Sigmoid colon (tissue), 7 donors: ENCODE results near the gene A2M. TPM values are rescaled to one million over a fixed set of nuclear protein-coding genes. Genes with fewer than 3 reads are reported as not detected.

ENCODE experiments used
- DNase-seq: peaks from one replicate; pipeline ENCODE4 v3.0.0-alpha.2; 2019
- H3K27ac ChIP-seq, 4 donors: fragments of 200-600 bp; sonication (generic); one replicate each; pipeline ENCODE4 v1.5.1; 2016 to 2019; ENCODE audit warnings: mild to moderate bottlenecking in 1 of 4
- H3K27me3 ChIP-seq, 3 donors: fragments of 200-600 bp; sonication (generic); one replicate each; pipeline ENCODE4 v1.5.1; 2019; ENCODE audit warnings: mild to moderate bottlenecking in 1 of 3
- H3K36me3 ChIP-seq, 4 donors: fragments of 200-600 bp; sonication (generic); one replicate each; pipeline ENCODE4 v1.5.1; 2016 to 2019
- H3K4me1 ChIP-seq, 4 donors: fragments of 200-600 bp; sonication (generic); one replicate each; pipeline ENCODE4 v1.5.1; 2017 to 2019
- H3K4me3 ChIP-seq, 4 donors: fragments of 200-600 bp; sonication (generic); one replicate each; pipeline ENCODE4 v1.5.1; 2017 to 2019; ENCODE audit warnings: mild to moderate bottlenecking in 2 of 4, moderate library complexity in 1 of 4
- H3K9me3 ChIP-seq, 4 donors: fragments of 200-600 bp in 3 of 4; sonication (generic) in 3 of 4; one replicate each; pipeline versions ENCODE4 v1.5.1 to v1.6.1; 2013 to 2019
- EP300 ChIP-seq, 4 donors: sonication (generic); formaldehyde crosslinking; IDR thresholded peaks; one replicate each; pipeline ENCODE4 v1.6.1; 2017; ENCODE audit warnings: antibody characterized with exemption in 4 of 4
- POLR2A ChIP-seq, 2 donors: fragments of 450-650 bp; IDR thresholded peaks; one replicate each; pipeline ENCODE4 v1.6.1; 2016; ENCODE audit warnings: antibody characterized with exemption in 2 of 2, mild to moderate bottlenecking in 2 of 2, moderate library complexity in 2 of 2
- POLR2AphosphoS5 ChIP-seq, 4 donors: sonication (generic); formaldehyde crosslinking; IDR thresholded peaks; one replicate each; pipeline ENCODE4 v1.6.1; 2017; ENCODE audit warnings: antibody characterized with exemption in 4 of 4
- WGBS, 2 donors: extraction: QIAGEN DNeasy Blood & Tissue Kit; methylation state at CpG; one replicate each; pipeline ENCODE4 v1.1.7; 2013; 5-methylcytosine and 5-hydroxymethylcytosine counted together
- intact Hi-C: fragments of 100-400 bp; cut with DNase I; formaldehyde crosslinking; loops from one replicate; pipeline ENCODE4 v1.15.1; 2023
- polyA plus RNA-seq, 3 donors: library from polyadenylated mRNA; stranded (reverse); fragments of 200-250 nt; gene quantifications; one replicate each; pipeline ENCODE4 v1.2.3, GENCODE V29; 2013
- total RNA-seq, 4 donors: library from RNA; depleted of rRNA; stranded (reverse); fragments of >200 nt; gene quantifications; one replicate each; pipeline ENCODE4 v1.1.0, GENCODE V29; 2016
- TF ChIP-seq, protein P1 (sequence below), 4 experiments: fragments of 450-650 bp in 3 of 4; fragments of 200-600 bp in 1 of 4; IDR thresholded peaks; one replicate each; pipeline ENCODE4 v1.5.1; 2016 to 2019; ENCODE audit warnings: antibody characterized with exemption in 4 of 4, mild to moderate bottlenecking in 3 of 4, moderate library complexity in 2 of 4
- donor health status: healthy with polysubstance abuse.
- donor health status: Bipolar disorder and iron deficiency.
- donor health status: healthy.

A2M gene
- total and polyA plus RNA-seq, 7 donors: 34.2 to 296 (median 195) TPM

DNA sequence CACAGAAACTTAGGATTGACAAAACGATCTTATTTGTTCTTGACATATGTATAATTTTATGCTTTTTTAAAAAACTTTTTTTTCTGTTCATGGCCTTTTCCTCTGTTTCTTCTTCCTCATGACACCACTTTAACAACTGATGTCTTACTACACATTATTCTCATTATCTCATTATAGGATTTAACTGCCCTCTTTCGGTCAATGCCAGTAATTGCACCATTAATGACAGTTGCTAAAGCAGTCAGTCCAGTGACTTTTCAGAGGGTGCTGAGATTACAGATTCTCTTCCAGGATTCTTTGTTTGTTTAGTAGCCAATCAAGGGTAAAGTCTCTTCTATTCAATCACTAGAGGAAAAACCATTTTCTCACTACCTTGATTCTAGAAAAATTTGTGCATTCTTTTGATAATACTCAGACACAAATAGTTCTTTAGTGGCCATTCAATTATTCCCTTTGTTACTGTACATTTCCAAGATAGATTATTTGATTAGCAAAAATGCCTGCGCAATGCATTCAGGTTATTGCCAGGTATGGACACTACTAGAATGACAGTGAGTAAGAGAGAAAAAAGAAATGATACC lies 76.2 kb downstream of the A2M start:
- no peaks in the 10 kb centered on the region for H3K4me1 ChIP-seq
- H3K4me3 ChIP-seq: no peak overlapping the region
- H3K27me3 ChIP-seq: no peaks in the 10 kb centered on the region
- intact Hi-C loops: loop anchor here (2.0 to 10.0 kb wide), 3 partner anchors 89 to 492 kb away; no protein-coding TSS in a partner anchor
- TF ChIP-seq EP300 (IDR thresholded peaks at IDR 0.05) (no peak), POLR2AphosphoS5 (IDR thresholded peaks at IDR 0.05) (no peak), POLR2A (IDR thresholded peaks at IDR 0.05) (no peak)
- TF ChIP-seq, protein P1, sequence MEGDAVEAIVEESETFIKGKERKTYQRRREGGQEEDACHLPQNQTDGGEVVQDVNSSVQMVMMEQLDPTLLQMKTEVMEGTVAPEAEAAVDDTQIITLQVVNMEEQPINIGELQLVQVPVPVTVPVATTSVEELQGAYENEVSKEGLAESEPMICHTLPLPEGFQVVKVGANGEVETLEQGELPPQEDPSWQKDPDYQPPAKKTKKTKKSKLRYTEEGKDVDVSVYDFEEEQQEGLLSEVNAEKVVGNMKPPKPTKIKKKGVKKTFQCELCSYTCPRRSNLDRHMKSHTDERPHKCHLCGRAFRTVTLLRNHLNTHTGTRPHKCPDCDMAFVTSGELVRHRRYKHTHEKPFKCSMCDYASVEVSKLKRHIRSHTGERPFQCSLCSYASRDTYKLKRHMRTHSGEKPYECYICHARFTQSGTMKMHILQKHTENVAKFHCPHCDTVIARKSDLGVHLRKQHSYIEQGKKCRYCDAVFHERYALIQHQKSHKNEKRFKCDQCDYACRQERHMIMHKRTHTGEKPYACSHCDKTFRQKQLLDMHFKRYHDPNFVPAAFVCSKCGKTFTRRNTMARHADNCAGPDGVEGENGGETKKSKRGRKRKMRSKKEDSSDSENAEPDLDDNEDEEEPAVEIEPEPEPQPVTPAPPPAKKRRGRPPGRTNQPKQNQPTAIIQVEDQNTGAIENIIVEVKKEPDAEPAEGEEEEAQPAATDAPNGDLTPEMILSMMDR (IDR thresholded peaks at IDR 0.05): peak; percentile 46 to 73 (median 52)
- 11 to 13% methylated on average over 3 of the region's 3 CpGs for WGBS, 2 donors
- no peak overlapping the region for H3K27ac ChIP-seq
- H3K36me3 ChIP-seq: no peaks in the 10 kb centered on the region
- DNase-seq: no peak
- no peaks in the 10 kb centered on the region for H3K9me3 ChIP-seq

DNA sequence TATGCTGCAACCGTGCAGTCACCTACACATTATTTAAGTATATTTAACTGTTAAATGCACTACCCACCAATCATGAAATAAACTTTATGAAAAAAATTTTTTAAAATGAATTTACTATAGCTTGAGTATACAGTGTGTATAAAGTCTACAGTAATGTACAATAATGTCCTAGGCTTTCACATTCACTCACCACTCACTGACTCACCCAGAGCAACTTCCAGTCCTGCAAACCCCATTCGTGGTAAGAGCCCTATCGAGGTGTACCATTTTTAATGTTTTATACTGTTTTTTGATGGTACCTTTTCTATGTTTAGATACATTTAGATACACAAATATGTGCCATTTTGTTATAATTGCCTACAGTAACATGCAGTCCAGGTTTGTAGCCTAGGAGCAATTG lies 78.3 kb downstream of the A2M start:
- no peaks in the 10 kb centered on the region for H3K4me1 ChIP-seq
- intact Hi-C loops: loop anchor here (5.0 to 10.0 kb wide), 2 partner anchors 383 to 490 kb away; no protein-coding TSS in a partner anchor
- no peaks in the 10 kb centered on the region for H3K27me3 ChIP-seq
- H3K36me3 ChIP-seq: no peaks in the 10 kb centered on the region
- H3K4me3 ChIP-seq: no peak overlapping the region
- no peak for TF ChIP-seq POLR2AphosphoS5 (IDR thresholded peaks at IDR 0.05)
- no peak for TF ChIP-seq EP300 (IDR thresholded peaks at IDR 0.05)
- TF ChIP-seq, protein P1 (IDR thresholded peaks at IDR 0.05): no peak
- no peak for TF ChIP-seq POLR2A (IDR thresholded peaks at IDR 0.05)
- no peak overlapping the region for H3K27ac ChIP-seq
- DNase-seq: no peak
- H3K9me3 ChIP-seq: no peaks in the 10 kb centered on the region
- 62 to 80% methylated on average over 3 of the region's 3 CpGs for WGBS, 2 donors

DNA sequence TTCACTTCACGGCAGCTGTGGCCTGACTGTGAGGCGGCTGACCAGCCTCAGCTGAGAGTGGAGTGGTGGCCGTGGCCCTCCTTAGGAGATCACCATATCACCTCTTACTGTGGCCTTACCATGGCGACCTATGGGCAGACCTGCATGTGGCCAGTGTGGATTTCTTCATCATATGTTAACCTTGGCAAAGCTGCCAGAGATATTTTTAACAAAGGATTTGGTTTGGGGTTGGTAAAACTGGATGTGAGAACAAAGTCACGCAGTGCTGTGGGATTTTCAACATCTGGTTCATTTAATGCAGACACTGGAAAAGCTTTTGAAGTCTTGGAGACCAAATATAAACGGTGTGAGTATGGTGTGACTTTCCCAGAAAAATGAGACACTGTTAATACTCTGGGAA lies 79.5 kb downstream of the A2M start:
- Histone ChIP-seq H3K36me3 (no peaks in the 10 kb centered on the region), H3K4me3 (no peak overlapping the region), H3K27ac (no peak overlapping the region), H3K27me3 (no peaks in the 10 kb centered on the region), H3K4me1 (no peaks in the 10 kb centered on the region), H3K9me3 (no peaks in the 10 kb centered on the region)
- intact Hi-C loops: loop anchor here (5.0 to 10.0 kb wide), 2 partner anchors 381 to 489 kb away; no protein-coding TSS in a partner anchor
- WGBS, 2 donors: 82 to 86% methylated on average over 6 of the region's 6 CpGs
- TF ChIP-seq POLR2AphosphoS5 (IDR thresholded peaks at IDR 0.05): no peak
- TF ChIP-seq, protein P1 (IDR thresholded peaks at IDR 0.05): no peak
- no peak for TF ChIP-seq POLR2A (IDR thresholded peaks at IDR 0.05)
- no peak for TF ChIP-seq EP300 (IDR thresholded peaks at IDR 0.05)
- no peak for DNase-seq

DNA sequence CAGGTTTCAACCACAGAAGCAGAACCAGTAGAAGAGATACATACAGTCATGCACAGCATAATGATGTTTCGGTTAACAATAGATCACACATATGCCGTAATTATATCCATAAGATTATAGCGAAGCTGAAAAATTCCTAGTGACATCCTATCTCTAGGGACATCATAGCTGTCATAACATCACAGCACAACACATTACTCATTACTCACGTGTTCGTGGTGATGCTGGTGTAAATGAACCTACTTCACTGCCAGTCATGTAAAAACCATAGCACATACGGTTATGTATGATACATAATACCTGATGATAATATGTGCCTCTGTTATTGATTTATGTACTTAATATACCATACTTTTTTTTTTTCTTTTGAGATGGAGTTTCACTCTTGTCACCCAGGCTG lies 81.6 kb downstream of the A2M start:
- intact Hi-C loops: loop anchor here (10.0 kb wide), 1 partner anchor 379 kb away; no protein-coding TSS in a partner anchor
- DNase-seq: no peak
- WGBS, 2 donors: 94 to 95% methylated on average over 6 of the region's 6 CpGs
- no peak overlapping the region for H3K27ac ChIP-seq
- no peak overlapping the region for H3K4me3 ChIP-seq
- no peaks in the 10 kb centered on the region for H3K27me3 ChIP-seq
- H3K4me1 ChIP-seq: no peaks in the 10 kb centered on the region
- TF ChIP-seq EP300 (IDR thresholded peaks at IDR 0.05) (no peak), POLR2AphosphoS5 (IDR thresholded peaks at IDR 0.05) (no peak), POLR2A (IDR thresholded peaks at IDR 0.05) (no peak)
- TF ChIP-seq, protein P1 (IDR thresholded peaks at IDR 0.05): no peak
- no peaks in the 10 kb centered on the region for H3K36me3 ChIP-seq
- no peaks in the 10 kb centered on the region for H3K9me3 ChIP-seq
